ENCODE results near the gene NUDT8.

Gene NUDT8

DNA sequence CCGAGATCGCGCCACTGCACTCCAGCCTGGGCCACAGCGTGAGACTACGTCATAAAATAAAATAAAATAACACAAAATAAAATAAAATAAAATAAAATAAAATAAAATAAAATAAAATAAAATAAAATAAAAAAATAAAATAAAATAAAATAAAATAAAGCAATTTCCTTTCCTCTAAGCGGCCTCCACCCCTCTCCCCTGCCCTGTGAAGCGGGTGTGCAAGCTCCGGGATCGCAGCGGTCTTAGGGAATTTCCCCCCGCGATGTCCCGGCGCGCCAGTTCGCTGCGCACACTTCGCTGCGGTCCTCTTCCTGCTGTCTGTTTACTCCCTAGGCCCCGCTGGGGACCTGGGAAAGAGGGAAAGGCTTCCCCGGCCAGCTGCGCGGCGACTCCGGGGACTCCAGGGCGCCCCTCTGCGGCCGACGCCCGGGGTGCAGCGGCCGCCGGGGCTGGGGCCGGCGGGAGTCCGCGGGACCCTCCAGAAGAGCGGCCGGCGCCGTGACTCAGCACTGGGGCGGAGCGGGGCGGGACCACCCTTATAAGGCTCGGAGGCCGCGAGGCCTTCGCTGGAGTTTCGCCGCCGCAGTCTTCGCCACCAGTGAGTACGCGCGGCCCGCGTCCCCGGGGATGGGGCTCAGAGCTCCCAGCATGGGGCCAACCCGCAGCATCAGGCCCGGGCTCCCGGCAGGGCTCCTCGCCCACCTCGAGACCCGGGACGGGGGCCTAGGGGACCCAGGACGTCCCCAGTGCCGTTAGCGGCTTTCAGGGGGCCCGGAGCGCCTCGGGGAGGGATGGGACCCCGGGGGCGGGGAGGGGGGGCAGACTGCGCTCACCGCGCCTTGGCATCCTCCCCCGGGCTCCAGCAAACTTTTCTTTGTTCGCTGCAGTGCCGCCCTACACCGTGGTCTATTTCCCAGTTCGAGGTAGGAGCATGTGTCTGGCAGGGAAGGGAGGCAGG is 46.2 kb downstream of the NUDT8 start, which contains the start of gene GSTP1:
Gene GSTP1, plus strand, starts transcription at position 566 of the 958 bp plus-strand sequence. Its CDS starts 32 bp downstream, at position 598.
- peak; percentile 88 for TF ChIP-seq ZFP3 (CRISPR knock-in tag; IDR thresholded peaks at IDR 0.05)
- peak; percentile 84; the same call in 1 of the 2 replicates for TF ChIP-seq BACH2 (CRISPR knock-in tag; IDR thresholded peaks at IDR 0.05; ENCODE audit: borderline replicate concordance)
- peak; percentile 48; the same call in 1 of the 2 replicates for TF ChIP-seq ZNF8 (CRISPR knock-in tag; IDR thresholded peaks at IDR 0.05)
- TF ChIP-seq, protein P1, sequence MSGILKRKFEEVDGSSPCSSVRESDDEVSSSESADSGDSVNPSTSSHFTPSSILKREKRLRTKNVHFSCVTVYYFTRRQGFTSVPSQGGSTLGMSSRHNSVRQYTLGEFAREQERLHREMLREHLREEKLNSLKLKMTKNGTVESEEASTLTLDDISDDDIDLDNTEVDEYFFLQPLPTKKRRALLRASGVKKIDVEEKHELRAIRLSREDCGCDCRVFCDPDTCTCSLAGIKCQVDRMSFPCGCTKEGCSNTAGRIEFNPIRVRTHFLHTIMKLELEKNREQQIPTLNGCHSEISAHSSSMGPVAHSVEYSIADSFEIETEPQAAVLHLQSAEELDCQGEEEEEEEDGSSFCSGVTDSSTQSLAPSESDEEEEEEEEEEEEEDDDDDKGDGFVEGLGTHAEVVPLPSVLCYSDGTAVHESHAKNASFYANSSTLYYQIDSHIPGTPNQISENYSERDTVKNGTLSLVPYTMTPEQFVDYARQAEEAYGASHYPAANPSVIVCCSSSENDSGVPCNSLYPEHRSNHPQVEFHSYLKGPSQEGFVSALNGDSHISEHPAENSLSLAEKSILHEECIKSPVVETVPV (CRISPR knock-in tag; IDR thresholded peaks at IDR 0.05), result no peak
- no peak for TF ChIP-seq CSDC2 (CRISPR knock-in tag; IDR thresholded peaks at IDR 0.05)
- ATAC-seq, result peak; percentile 97

DNA sequence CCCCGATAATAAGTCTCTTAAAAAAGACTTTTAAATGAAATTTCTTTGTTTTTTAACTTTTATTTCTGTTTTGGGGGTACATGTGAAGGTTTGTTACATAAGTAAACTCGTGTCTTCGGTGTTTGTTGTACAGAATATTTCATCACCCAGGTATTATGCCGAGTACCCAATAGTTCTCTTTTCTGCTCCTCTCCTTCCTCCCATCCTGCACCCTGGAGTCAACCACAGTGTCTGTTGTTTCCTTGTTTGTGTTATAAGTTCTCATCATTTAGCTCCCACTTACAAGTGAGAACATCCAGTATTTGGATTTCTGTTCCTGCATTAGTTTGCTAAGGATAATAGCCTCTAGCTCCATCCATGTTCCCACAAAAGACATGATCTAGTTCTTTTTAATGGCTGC is 47.7 kb downstream of the NUDT8 start:
- ATAC-seq, result no peak
- TF ChIP-seq TCF4 (CRISPR knock-in tag; IDR thresholded peaks at IDR 0.05; ENCODE audit: borderline replicate concordance), result no peak
- no peak for TF ChIP-seq TOX (CRISPR knock-in tag; IDR thresholded peaks at IDR 0.05; ENCODE audit: borderline replicate concordance)
- no peak for TF ChIP-seq ESRRG (CRISPR knock-in tag; IDR thresholded peaks at IDR 0.05)
- TF ChIP-seq, protein P1 (CRISPR knock-in tag; IDR thresholded peaks at IDR 0.05), result no peak
- TF ChIP-seq, protein P2, sequence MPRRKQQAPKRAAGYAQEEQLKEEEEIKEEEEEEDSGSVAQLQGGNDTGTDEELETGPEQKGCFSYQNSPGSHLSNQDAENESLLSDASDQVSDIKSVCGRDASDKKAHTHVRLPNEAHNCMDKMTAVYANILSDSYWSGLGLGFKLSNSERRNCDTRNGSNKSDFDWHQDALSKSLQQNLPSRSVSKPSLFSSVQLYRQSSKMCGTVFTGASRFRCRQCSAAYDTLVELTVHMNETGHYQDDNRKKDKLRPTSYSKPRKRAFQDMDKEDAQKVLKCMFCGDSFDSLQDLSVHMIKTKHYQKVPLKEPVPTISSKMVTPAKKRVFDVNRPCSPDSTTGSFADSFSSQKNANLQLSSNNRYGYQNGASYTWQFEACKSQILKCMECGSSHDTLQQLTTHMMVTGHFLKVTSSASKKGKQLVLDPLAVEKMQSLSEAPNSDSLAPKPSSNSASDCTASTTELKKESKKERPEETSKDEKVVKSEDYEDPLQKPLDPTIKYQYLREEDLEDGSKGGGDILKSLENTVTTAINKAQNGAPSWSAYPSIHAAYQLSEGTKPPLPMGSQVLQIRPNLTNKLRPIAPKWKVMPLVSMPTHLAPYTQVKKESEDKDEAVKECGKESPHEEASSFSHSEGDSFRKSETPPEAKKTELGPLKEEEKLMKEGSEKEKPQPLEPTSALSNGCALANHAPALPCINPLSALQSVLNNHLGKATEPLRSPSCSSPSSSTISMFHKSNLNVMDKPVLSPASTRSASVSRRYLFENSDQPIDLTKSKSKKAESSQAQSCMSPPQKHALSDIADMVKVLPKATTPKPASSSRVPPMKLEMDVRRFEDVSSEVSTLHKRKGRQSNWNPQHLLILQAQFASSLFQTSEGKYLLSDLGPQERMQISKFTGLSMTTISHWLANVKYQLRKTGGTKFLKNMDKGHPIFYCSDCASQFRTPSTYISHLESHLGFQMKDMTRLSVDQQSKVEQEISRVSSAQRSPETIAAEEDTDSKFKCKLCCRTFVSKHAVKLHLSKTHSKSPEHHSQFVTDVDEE (CRISPR knock-in tag; IDR thresholded peaks at IDR 0.05), result no peak
- no peak for TF ChIP-seq ZNF8 (CRISPR knock-in tag; IDR thresholded peaks at IDR 0.05)

DNA sequence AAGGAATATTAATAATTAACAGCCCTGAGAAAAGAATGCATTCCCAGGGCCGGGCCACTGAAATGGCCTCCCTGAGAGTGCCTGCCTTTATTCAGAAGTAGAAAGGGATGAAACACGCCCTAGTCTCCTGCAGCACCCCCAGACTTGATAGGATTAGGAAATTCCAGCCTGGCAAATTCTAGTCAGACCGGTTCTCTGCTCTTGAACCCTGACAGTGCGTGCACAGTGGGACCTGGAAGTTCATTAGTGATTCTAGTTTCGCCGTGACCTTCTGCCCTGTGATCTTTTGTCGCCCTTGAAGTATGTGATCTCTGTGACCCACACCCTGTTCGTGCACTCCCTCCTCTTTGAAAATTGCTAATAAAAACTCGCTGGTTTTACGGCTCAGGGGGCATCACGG is 48.3 kb downstream of the NUDT8 start:
- TF ChIP-seq CSDC2 (CRISPR knock-in tag; IDR thresholded peaks at IDR 0.05) (no peak), RARB (CRISPR knock-in tag; IDR thresholded peaks at IDR 0.05) (no peak), ISL1 (CRISPR knock-in tag; IDR thresholded peaks at IDR 0.05) (no peak), TCF4 (CRISPR knock-in tag; IDR thresholded peaks at IDR 0.05; ENCODE audit: borderline replicate concordance) (no peak), ZNF8 (CRISPR knock-in tag; IDR thresholded peaks at IDR 0.05) (no peak)
- TF ChIP-seq, protein P3, sequence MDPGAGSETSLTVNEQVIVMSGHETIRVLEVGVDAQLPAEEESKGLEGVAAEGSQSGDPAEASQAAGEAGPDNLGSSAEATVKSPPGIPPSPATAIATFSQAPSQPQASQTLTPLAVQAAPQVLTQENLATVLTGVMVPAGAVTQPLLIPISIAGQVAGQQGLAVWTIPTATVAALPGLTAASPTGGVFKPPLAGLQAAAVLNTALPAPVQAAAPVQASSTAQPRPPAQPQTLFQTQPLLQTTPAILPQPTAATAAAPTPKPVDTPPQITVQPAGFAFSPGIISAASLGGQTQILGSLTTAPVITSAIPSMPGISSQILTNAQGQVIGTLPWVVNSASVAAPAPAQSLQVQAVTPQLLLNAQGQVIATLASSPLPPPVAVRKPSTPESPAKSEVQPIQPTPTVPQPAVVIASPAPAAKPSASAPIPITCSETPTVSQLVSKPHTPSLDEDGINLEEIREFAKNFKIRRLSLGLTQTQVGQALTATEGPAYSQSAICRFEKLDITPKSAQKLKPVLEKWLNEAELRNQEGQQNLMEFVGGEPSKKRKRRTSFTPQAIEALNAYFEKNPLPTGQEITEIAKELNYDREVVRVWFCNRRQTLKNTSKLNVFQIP (CRISPR knock-in tag; IDR thresholded peaks at IDR 0.05; ENCODE audit: borderline replicate concordance, low read depth), result no peak
- TF ChIP-seq, protein P4, sequence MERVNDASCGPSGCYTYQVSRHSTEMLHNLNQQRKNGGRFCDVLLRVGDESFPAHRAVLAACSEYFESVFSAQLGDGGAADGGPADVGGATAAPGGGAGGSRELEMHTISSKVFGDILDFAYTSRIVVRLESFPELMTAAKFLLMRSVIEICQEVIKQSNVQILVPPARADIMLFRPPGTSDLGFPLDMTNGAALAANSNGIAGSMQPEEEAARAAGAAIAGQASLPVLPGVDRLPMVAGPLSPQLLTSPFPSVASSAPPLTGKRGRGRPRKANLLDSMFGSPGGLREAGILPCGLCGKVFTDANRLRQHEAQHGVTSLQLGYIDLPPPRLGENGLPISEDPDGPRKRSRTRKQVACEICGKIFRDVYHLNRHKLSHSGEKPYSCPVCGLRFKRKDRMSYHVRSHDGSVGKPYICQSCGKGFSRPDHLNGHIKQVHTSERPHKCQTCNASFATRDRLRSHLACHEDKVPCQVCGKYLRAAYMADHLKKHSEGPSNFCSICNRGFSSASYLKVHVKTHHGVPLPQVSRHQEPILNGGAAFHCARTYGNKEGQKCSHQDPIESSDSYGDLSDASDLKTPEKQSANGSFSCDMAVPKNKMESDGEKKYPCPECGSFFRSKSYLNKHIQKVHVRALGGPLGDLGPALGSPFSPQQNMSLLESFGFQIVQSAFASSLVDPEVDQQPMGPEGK (CRISPR knock-in tag; IDR thresholded peaks at IDR 0.05; ENCODE audit: borderline replicate concordance), result no peak
- no peak for ATAC-seq

DNA sequence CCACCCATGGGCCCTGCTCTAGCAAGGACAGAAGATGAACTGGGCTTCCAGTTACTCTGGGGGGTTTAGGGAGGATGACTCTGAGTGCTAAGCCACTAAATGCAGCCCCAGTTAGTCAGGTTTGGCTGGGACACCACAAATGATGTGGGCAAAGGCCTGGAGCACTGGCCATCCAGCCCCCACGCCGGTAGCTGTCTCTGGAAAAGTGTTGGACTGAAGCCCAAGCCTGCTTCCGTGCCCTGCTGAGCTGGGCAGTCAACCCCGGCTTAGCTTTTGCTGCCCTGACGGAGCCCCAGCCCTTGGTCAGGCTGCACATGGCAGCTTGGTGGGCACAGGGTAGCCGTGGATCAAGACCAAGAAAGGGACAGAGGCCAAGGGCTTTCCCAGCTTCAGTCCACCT is 51.8 kb downstream of the NUDT8 start:
- ATAC-seq, result no peak
- TF ChIP-seq, protein P2 (CRISPR knock-in tag; IDR thresholded peaks at IDR 0.05), result no peak
- TF ChIP-seq, protein P5, sequence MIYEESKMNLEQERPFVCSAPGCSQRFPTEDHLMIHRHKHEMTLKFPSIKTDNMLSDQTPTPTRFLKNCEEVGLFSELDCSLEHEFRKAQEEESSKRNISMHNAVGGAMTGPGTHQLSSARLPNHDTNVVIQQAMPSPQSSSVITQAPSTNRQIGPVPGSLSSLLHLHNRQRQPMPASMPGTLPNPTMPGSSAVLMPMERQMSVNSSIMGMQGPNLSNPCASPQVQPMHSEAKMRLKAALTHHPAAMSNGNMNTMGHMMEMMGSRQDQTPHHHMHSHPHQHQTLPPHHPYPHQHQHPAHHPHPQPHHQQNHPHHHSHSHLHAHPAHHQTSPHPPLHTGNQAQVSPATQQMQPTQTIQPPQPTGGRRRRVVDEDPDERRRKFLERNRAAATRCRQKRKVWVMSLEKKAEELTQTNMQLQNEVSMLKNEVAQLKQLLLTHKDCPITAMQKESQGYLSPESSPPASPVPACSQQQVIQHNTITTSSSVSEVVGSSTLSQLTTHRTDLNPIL (CRISPR knock-in tag; IDR thresholded peaks at IDR 0.05; ENCODE audit: low read depth), result no peak
- TF ChIP-seq ESRRG (CRISPR knock-in tag; IDR thresholded peaks at IDR 0.05) (no peak), TOX (CRISPR knock-in tag; IDR thresholded peaks at IDR 0.05; ENCODE audit: borderline replicate concordance) (no peak), CSDC2 (CRISPR knock-in tag; IDR thresholded peaks at IDR 0.05) (no peak), TCF4 (CRISPR knock-in tag; IDR thresholded peaks at IDR 0.05; ENCODE audit: borderline replicate concordance) (no peak), ZFP3 (CRISPR knock-in tag; IDR thresholded peaks at IDR 0.05) (no peak), PPARA (CRISPR knock-in tag; IDR thresholded peaks at IDR 0.05; ENCODE audit: borderline replicate concordance) (no peak), GLIS3 (CRISPR knock-in tag; IDR thresholded peaks at IDR 0.05) (no peak)
- TF ChIP-seq, protein P3 (CRISPR knock-in tag; IDR thresholded peaks at IDR 0.05; ENCODE audit: borderline replicate concordance, low read depth), result no peak

Measured in SK-N-SH treated with all-trans-retinoic acid at 6 μM for 48 hours (cell line).